GM12892 (cell line): Measurements from ENCODE around the gene PARP15.

Source experiments
- POLR2A ChIP-seq: IDR thresholded peaks from 2 replicates; pipeline ENCODE4 v1.6.1; 2011; ENCODE audit warnings: low read depth, low read length, control low read depth
- TAF1 ChIP-seq: IDR thresholded peaks from 2 replicates; pipeline ENCODE4 v1.6.1; 2011; ENCODE audit warnings: low read depth, mild to moderate bottlenecking, control low read depth, low read length, borderline replicate concordance

DNA sequence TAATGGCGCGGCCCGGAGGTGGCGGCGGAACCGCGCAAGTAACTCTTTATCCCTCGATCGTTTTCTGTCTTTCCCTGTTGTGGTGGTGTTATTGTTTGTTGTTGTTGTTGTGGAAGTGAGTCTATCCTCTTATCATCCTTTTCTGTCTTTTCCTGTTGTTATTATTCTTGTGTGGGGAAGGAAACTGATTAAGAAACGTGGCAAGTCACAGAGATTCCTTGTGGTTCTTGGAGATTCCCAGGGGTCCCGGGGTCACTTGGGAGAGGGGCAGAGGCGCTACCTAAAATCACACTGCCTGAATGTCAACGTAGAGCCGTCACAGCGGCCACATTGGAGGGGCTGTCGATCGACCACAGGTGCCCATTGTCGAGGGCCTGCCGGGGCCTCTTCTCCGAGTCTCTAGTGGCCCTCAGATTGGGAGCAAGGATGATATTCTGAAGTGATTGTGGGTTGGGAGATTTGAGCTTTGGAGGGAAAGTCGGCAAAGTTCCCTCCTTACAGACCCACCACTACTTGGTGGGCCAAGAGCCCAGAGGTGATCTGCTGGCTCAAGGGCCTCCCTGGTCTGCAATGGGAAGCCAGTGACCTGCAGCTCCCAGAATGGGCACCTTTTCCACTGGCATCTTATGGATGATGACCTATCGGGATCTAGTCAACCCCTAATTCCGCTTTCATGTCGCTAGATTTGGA is 104.0 kb downstream of the PARP15 start:
- TF ChIP-seq POLR2A (no peak), TAF1 (no peak)
